Cardiac ventricle fibroblast (primary cell): ENCODE results near the gene GPRC5C. TPM values are rescaled to one million over a fixed set of nuclear protein-coding genes. Genes with fewer than 3 reads are reported as not detected.

Experiments
- total RNA-seq: library from RNA; depleted of rRNA; stranded (reverse); fragments of >200 nt; gene quantifications from 2 replicates; pipeline ENCODE4 v1.2.3, GENCODE V29; 2015

GPRC5C gene, protein sequence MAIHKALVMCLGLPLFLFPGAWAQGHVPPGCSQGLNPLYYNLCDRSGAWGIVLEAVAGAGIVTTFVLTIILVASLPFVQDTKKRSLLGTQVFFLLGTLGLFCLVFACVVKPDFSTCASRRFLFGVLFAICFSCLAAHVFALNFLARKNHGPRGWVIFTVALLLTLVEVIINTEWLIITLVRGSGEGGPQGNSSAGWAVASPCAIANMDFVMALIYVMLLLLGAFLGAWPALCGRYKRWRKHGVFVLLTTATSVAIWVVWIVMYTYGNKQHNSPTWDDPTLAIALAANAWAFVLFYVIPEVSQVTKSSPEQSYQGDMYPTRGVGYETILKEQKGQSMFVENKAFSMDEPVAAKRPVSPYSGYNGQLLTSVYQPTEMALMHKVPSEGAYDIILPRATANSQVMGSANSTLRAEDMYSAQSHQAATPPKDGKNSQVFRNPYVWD
- 44.6 and 47.7 TPM in 2 replicates for total RNA-seq

DNA sequence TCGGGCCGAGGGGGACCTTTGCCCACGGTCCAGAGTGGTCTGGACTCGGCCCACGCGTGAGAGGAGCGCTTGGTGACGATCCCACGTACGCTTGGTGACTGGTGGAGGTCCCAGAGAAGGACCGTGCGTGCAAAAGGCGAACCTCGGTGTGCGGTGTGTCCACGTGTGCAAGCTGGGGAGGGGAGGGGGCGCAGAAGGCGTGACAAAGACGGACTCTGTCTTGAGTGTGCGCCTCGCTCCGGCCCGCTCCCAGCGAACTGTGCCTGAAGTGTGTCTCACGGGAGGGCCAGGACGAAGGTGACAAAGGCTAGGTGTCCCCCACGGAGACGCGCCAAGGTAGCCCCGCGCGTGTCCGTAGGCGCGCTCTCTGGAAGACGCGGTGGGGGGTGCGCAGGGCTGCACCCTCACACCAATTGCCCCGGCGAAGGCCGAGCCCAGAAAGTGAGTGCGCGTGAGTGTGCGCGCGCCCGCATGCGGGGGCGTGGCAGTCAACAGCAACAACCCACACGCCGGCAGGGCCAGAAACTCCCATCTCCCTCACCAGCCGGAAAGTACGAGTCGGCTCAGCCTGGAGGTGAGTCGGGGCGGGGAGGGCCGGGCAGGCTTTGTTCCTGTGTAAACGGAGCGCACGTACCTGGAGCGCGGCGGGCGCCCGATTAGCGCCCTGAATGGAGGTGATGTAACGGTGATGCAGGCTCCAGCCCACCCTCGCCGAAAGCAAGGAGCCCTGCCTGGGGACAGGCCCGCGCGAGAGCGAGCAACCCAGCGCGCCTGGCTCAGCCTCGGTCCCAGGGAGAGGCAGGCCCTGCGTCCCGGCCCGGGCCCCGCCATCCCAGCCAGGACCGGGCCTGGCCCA, at the start of gene GPRC5C:
Gene GPRC5C, plus strand, starts transcription at position 521 of the 856 bp plus-strand sequence. CDS start 7,689 bp downstream, outside the sequence.

DNA sequence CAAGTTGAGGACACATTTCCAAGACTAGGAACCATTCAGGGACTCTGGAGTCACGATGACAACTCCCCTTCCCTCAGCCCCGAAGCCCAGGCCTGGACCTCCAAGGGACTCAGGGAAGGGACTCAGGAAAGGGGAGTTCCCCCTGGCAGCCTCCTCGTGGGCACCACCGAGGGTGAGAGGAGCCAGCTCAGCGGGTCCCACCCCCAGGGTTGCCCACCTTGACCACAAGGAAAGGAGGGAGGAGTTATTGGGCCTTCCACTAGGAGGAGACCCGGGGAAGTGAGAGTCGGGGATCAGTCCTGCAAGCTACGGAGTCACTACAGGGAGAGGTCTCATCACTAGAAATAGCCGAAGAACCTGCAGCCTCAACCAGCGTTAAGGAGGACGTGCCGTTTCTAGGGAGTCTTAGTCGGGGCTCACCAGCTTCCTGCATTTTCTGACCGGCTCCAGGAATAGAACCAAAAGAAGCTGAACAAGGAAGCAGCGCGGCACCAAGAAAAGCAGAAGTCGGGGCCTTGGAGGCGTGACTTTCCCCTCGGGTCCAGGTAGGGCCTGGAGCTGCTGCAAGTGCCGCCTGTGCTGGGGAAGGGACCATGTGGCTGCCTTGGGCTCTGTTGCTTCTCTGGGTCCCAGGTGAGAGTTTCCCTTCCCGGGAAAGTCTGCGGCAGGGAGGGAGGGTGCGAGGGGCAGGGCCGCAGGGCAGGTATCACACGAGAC, 34.4 kb downstream of the GPRC5C start, which contains the start of gene CD300A:
Gene CD300A, plus strand, starts transcription at position 524 of the 717 bp plus-strand sequence. Its CDS starts 70 bp downstream, at position 594.

Other genes with a start within 250 kb of the GPRC5C start
- 443 and 450 TPM in 2 replicates for gene RPL38, start 228.4 kb upstream of the GPRC5C start, total RNA-seq
- 7.1 and 15.8 TPM in 2 replicates for gene TTYH2, start 218.5 kb upstream of the GPRC5C start, total RNA-seq
- not detected in 2 replicates for gene DNAI2, start 157.9 kb upstream of the GPRC5C start, total RNA-seq
- gene KIF19, start 105.9 kb upstream of the GPRC5C start, total RNA-seq = 0.54 and 1.1 TPM in 2 replicates
- not detected in 2 replicates for gene BTBD17, start 70.2 kb upstream of the GPRC5C start, total RNA-seq
- gene GPR142, start 64.6 kb upstream of the GPRC5C start, total RNA-seq = not detected in 2 replicates
- not detected in 2 replicates for gene CD300A, start 34.5 kb downstream of the GPRC5C start, total RNA-seq
- not detected in 2 replicates for gene CD300LB, start 99.4 kb downstream of the GPRC5C start, total RNA-seq
- not detected in 2 replicates for gene CD300C, start 114.0 kb downstream of the GPRC5C start, total RNA-seq
- gene CD300H, start 135.4 kb downstream of the GPRC5C start, total RNA-seq = not detected in 2 replicates
- not detected in 2 replicates for gene CD300LD, start 160.2 kb downstream of the GPRC5C start, total RNA-seq
- gene CD300E, start 191.7 kb downstream of the GPRC5C start, total RNA-seq = not detected in 2 replicates